GM18867 (cell line): ENCODE measurements around the gene RUNDC1.
A peak's percentile ranks its signal among the peaks of the same experiment; 100 is the strongest.
"Not testable (repeated sequence)": the region's sequence is repeated elsewhere in the genome, so short reads cannot be mapped to it uniquely, and the experiment has no call there.

Experiments
- ATAC-seq: cut with Tn5 transposase; IDR thresholded peaks from one replicate; pipeline ENCODE4 v1.9.1; 2021; ENCODE audit warnings: mild to moderate bottlenecking, moderate library complexity; ENCODE audit not compliant: unreplicated experiment

RUNDC1 gene

GRCh38 chr17:42980274-42980765 is at the start of gene RUNDC1:
RUNDC1 (plus strand) TSS chr17:42980565; CDS start chr17:42980577, 12 bp downstream.
- ATAC-seq = peak; percentile 78

GRCh38 chr17:42937712-42938596 is 42.4 kb upstream of the RUNDC1 start:
- ATAC-seq = no peak

- ATAC-seq = no peak
Observed at GRCh38 chr17:42944211-42944610, 36.2 kb upstream of the RUNDC1 start.

GRCh38 chr17:42946812-42947211 is 33.6 kb upstream of the RUNDC1 start:
- ATAC-seq = no peak

- ATAC-seq = no peak
Observed at GRCh38 chr17:42950044-42950783, 30.2 kb upstream of the RUNDC1 start.

- no peak for ATAC-seq
Observed at GRCh38 chr17:42953669-42954068, 26.7 kb upstream of the RUNDC1 start.

GRCh38 chr17:42964161-42964932 is 16.0 kb upstream of the RUNDC1 start, which contains the start of gene AARSD1:
AARSD1 (minus strand) TSS chr17:42964454; CDS start chr17:42964440, 14 bp downstream.
- ATAC-seq = peak; percentile 82

- ATAC-seq = no peak
Observed at GRCh38 chr17:42967925-42968324, 12.4 kb upstream of the RUNDC1 start.

GRCh38 chr17:42969001-42969581 is 11.3 kb upstream of the RUNDC1 start:
- no peak for ATAC-seq

- no peak for ATAC-seq
Observed at GRCh38 chr17:42971589-42971988, 8.8 kb upstream of the RUNDC1 start.

- ATAC-seq = not testable (repeated sequence)
Observed at GRCh38 chr17:42973323-42973722, 7.0 kb upstream of the RUNDC1 start.

- ATAC-seq = no peak
Observed at GRCh38 chr17:42975265-42975664, 5.1 kb upstream of the RUNDC1 start.

- ATAC-seq = not testable (repeated sequence)
Observed at GRCh38 chr17:42975701-42976100, 4.7 kb upstream of the RUNDC1 start.

- no peak for ATAC-seq
Observed at GRCh38 chr17:42979511-42980273, 673 bp upstream of the RUNDC1 start, which contains the start of gene PTGES3L. PTGES3L (minus strand) TSS chr17:42980080; CDS start chr17:42980053, 27 bp downstream.

- ATAC-seq = peak; percentile 47
Observed at GRCh38 chr17:42980766-42981397, 517 bp downstream of the RUNDC1 start.

GRCh38 chr17:42982266-42982665 is 1.9 kb downstream of the RUNDC1 start:
- no peak for ATAC-seq

GRCh38 chr17:42985225-42985624 is 4.9 kb downstream of the RUNDC1 start:
- no peak for ATAC-seq

- no peak for ATAC-seq
Observed at GRCh38 chr17:42989141-42989540, 8.8 kb downstream of the RUNDC1 start.
